Choroid plexus epithelial cell (primary cell): ENCODE results near the gene ENTPD5.
A peak's percentile ranks its signal among the peaks of the same experiment; 100 is the strongest.

Experiments
- DNase-seq: peaks from one replicate; pipeline ENCODE4 v3.0.0-alpha.2; 2010; ENCODE audit warnings: low read depth
- H3K4me3 ChIP-seq: 2 replicates; pipeline ENCODE4 v1.5.1; 2011; ENCODE audit warnings: low read depth, mild to moderate bottlenecking, control low read depth, low read length, moderate library complexity
- TF ChIP-seq, protein P1 (sequence below): conservative IDR thresholded peaks from 2 replicates; pipeline ENCODE4 v1.5.1; 2011; ENCODE audit warnings: low read depth, mild to moderate bottlenecking, control low read depth, inconsistent platforms, low read length, moderate library complexity

ENTPD5 gene, protein sequence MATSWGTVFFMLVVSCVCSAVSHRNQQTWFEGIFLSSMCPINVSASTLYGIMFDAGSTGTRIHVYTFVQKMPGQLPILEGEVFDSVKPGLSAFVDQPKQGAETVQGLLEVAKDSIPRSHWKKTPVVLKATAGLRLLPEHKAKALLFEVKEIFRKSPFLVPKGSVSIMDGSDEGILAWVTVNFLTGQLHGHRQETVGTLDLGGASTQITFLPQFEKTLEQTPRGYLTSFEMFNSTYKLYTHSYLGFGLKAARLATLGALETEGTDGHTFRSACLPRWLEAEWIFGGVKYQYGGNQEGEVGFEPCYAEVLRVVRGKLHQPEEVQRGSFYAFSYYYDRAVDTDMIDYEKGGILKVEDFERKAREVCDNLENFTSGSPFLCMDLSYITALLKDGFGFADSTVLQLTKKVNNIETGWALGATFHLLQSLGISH

DNA sequence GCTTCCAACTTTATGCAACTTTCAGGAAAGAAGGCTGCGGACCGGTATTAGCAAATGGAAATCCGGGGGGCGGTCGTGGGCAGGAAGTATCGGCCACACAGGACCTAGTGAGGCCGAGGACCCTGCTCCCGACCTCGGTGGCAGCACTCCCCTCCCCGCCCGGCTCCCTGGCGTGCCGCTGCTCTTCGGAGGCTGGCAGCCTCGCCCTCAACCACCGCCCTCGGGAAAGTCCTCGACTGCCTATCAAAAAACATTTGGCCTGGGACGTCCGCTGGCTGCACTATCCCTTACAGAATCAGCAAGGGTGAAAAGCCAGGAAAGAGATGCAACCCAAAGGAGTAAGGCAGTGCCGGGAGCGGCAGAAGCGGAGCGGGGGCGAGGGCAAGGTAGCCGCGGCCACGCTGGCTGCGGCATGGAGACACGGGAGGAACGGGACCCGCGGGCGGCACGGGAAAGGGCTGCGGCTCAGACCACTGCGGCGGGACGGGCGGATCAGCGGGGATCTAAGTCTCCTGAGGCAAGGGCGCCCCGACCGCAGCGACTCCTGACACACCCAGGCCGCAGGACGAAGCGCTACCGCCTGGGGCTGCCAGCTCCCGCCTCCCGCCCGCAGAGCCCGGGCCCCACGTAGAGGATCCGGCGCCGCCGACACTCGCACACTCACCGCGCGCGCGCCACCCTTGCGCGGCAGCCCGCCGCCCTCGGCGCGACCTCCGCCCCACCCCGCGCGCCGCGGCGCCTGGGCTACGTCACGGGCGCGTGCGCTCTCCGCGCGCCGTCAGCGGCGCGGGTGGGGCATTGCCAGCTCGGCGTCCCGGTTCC, at the start of gene ENTPD5, which contains the start of gene BBOF1:
Gene ENTPD5 (minus strand): TSS at position 703 of the 822 bp plus-strand sequence. CDS start 31,186 bp downstream, outside the sequence.
Gene BBOF1 (plus strand): TSS at position 764 of the 822 bp plus-strand sequence. CDS start 130 bp downstream, outside the sequence.
- peak; percentile 83 for DNase-seq
- TF ChIP-seq, protein P1, sequence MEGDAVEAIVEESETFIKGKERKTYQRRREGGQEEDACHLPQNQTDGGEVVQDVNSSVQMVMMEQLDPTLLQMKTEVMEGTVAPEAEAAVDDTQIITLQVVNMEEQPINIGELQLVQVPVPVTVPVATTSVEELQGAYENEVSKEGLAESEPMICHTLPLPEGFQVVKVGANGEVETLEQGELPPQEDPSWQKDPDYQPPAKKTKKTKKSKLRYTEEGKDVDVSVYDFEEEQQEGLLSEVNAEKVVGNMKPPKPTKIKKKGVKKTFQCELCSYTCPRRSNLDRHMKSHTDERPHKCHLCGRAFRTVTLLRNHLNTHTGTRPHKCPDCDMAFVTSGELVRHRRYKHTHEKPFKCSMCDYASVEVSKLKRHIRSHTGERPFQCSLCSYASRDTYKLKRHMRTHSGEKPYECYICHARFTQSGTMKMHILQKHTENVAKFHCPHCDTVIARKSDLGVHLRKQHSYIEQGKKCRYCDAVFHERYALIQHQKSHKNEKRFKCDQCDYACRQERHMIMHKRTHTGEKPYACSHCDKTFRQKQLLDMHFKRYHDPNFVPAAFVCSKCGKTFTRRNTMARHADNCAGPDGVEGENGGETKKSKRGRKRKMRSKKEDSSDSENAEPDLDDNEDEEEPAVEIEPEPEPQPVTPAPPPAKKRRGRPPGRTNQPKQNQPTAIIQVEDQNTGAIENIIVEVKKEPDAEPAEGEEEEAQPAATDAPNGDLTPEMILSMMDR = no peak
- peak within 1 kb of the TSS; percentile 92 for H3K4me3 ChIP-seq

DNA sequence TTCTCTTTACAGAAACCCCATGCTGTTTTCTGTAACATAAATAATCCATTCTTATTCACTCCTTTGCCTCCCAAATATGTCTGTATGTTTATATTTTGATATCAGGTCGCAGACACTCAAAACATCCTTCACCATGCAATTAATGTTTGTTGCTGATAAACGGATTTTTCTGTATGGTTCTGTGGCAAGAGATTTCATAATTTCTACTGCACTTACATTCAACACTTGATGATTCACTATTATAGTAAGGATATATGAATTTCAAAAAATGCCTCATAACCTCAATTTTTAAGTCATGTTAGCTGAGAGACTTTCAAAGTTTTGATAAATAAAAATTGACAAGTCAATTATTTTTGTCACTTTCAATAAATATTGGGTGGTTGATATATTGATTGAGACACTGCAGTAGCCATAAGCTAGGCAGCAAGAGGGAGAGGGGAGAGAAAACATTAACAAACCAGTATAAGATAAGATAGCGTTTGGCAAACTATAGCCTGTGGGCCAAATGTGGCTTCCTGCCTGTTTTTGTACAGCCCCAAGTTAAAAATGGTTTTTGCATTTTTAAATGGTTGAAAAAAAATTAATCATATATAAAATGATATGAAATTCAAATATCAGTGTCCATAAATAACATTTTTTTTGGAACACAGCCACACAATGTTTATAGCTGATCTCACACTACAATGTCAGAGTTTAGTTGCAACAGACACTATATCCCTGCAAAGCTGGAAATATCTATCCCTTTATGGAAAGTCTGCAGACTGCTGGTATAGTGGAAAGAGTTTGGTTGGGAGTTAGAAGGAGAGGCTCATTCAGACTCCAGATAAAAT, 46.9 kb upstream of the ENTPD5 start:
- TF ChIP-seq, protein P1 = no peak
- peak; percentile 62 for DNase-seq
- H3K4me3 ChIP-seq = no peak overlapping the region

DNA sequence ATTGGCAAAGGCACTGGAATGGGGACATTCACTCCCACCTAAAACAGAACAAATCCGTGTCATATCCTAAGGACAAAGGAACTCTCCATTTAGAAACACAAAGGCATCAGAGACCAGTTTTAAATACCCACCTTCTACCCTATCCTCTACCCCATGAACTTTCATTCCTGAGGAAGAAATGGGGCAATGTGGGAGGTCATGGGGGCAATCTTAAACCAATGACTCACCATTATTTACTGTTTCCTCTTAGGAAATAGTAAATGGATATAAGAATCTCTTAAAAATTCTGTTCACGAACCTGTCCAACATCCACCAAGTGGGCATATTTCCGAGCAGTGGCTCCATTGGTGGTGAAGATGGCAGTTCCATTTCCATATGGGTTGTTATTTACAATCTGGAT, 45.8 kb upstream of the ENTPD5 start:
- DNase-seq = peak; percentile 30
- TF ChIP-seq, protein P1 = no peak
- no peak overlapping the region for H3K4me3 ChIP-seq

DNA sequence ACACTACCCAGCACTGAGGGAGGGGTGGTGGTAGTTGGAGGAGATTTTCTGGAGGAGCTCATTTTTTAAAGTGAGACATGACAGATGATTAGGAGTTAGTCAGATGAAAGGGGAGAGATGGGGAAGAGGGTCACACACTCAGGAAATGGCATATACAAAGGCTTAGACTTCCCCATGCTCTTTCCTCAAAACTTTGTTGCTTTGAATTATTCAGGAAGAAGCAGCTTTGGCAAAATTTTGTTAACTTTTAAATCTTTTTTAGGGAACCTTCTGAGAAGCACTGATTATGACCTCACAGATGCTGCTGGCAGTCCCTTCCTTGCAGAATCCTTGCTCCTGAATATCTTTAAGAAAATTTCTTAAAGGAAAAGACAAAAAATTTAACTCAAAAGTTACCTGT, 45.3 kb upstream of the ENTPD5 start:
- no peak for DNase-seq
- H3K4me3 ChIP-seq = no peak overlapping the region
- TF ChIP-seq, protein P1 = no peak

DNA sequence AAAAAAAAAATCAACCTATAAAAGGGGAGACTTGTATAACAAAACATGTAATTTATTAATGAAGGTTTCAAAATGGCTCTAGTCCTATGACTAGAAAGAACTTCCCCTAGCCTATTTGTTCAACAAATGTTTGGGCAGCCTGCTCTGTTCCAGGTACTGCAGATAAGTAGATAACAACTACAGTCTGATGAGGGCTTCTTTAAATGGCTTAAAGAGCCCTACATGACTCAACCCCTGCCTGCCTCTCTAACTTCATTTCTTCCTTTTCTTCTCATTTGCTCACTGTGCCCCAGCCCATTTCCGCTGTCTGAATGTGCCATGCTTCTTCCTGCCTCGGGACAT, 43.7 kb upstream of the ENTPD5 start:
- TF ChIP-seq, protein P1 = no peak
- DNase-seq = peak; percentile 14
- H3K4me3 ChIP-seq = no peak overlapping the region

DNA sequence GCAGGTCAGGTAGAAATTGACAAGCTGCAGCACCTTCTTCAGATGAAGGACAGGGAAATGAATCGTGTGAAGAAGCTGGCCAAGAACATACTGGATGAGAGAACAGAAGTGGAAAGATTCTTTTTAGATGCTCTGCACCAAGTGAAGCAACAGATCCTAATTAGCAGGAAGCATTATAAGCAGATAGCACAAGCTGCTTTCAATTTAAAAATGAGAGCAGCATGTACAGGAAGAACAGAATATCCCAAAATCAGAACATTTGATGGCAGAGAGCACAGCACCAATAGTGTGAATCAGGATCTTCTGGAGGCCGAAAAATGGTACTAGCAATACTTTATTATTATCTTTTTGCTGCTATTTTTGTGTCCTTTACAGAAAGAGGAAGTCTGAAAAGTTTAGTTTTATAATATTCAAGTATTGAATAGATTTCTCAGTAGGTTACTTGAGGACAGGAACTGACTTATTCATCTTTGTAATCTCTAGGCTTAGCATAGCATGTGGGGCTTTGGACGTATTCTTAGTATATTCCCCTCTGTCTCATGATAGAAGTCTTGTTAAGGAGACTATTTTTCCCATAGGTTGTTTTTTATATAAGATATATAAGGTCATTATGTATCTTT, 30.9 kb upstream of the ENTPD5 start:
- H3K4me3 ChIP-seq = no peak overlapping the region
- DNase-seq = no peak
- TF ChIP-seq, protein P1 = no peak
